ENCODE measurements around the gene DDX42.

DDX42 gene

GRCh38 chr17:63751806-63752205 is 22.2 kb upstream of the DDX42 start:
- H3K4me3 ChIP-seq (ENCODE audit: low read depth, low read length) = no peak overlapping the region
- DNase-seq (ENCODE audit: low read depth) = no peak
- TF ChIP-seq, protein P1, sequence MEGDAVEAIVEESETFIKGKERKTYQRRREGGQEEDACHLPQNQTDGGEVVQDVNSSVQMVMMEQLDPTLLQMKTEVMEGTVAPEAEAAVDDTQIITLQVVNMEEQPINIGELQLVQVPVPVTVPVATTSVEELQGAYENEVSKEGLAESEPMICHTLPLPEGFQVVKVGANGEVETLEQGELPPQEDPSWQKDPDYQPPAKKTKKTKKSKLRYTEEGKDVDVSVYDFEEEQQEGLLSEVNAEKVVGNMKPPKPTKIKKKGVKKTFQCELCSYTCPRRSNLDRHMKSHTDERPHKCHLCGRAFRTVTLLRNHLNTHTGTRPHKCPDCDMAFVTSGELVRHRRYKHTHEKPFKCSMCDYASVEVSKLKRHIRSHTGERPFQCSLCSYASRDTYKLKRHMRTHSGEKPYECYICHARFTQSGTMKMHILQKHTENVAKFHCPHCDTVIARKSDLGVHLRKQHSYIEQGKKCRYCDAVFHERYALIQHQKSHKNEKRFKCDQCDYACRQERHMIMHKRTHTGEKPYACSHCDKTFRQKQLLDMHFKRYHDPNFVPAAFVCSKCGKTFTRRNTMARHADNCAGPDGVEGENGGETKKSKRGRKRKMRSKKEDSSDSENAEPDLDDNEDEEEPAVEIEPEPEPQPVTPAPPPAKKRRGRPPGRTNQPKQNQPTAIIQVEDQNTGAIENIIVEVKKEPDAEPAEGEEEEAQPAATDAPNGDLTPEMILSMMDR (IDR thresholded peaks at IDR 0.05; ENCODE audit: control insufficient read depth, extremely low read depth, insufficient read depth) = no peak

DNA sequence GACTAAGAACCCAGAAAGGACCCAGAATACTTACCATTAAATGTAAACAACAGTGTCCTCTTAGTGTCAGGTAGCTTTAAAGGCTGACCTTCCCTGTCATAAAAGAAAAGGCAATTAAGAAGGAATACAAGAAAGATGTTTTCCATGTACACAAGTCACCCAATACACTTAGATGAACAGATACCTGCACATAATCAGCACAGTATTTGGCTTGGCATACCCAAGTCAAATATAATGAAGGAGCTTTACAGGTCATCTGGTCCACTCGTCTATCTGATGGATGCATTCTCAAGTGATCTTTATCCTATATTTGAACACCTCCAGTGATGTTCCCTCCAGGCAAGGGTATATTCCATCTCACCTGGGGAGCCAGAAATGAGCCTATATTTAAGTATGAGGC is 21.3 kb upstream of the DDX42 start:
- TF ChIP-seq, protein P1 (IDR thresholded peaks at IDR 0.05; ENCODE audit: control insufficient read depth, extremely low read depth, insufficient read depth) = no peak
- H3K4me3 ChIP-seq (ENCODE audit: low read depth, low read length) = no peak overlapping the region
- peak; percentile 81 for DNase-seq (ENCODE audit: low read depth)

- TF ChIP-seq, protein P1 (IDR thresholded peaks at IDR 0.05; ENCODE audit: control insufficient read depth, extremely low read depth, insufficient read depth) = no peak
- no peak for DNase-seq (ENCODE audit: low read depth)
- H3K4me3 ChIP-seq (ENCODE audit: low read depth, low read length) = no peak overlapping the region
Measured at GRCh38 chr17:63753215-63753614, 20.8 kb upstream of the DDX42 start.

DNA sequence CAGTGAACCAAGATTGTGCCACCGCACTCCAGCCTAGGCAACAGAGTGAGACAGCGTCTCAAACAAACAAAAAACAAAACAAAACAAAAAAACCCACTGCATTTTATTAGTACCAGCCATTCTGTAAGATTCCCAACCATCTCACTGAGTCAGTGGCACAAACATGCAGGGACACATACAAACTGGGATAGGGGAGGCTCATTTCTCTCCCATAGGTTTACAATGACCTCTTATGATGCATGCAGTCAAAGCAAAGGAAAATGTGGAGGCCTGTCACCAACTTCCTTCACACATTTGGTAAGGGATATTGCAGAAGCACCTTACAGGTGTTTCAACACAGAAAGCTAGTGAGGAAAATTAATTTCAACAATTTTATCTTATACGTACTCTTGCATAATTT is 19.9 kb upstream of the DDX42 start:
- DNase-seq (ENCODE audit: low read depth) = no peak
- TF ChIP-seq, protein P1 (IDR thresholded peaks at IDR 0.05; ENCODE audit: control insufficient read depth, extremely low read depth, insufficient read depth) = no peak
- H3K4me3 ChIP-seq (ENCODE audit: low read depth, low read length) = no peak overlapping the region

- TF ChIP-seq, protein P1 (IDR thresholded peaks at IDR 0.05; ENCODE audit: control insufficient read depth, extremely low read depth, insufficient read depth) = no peak
- no peak overlapping the region for H3K4me3 ChIP-seq (ENCODE audit: low read depth, low read length)
- DNase-seq (ENCODE audit: low read depth) = no peak
Measured at GRCh38 chr17:63758428-63758827, 15.5 kb upstream of the DDX42 start.

DNA sequence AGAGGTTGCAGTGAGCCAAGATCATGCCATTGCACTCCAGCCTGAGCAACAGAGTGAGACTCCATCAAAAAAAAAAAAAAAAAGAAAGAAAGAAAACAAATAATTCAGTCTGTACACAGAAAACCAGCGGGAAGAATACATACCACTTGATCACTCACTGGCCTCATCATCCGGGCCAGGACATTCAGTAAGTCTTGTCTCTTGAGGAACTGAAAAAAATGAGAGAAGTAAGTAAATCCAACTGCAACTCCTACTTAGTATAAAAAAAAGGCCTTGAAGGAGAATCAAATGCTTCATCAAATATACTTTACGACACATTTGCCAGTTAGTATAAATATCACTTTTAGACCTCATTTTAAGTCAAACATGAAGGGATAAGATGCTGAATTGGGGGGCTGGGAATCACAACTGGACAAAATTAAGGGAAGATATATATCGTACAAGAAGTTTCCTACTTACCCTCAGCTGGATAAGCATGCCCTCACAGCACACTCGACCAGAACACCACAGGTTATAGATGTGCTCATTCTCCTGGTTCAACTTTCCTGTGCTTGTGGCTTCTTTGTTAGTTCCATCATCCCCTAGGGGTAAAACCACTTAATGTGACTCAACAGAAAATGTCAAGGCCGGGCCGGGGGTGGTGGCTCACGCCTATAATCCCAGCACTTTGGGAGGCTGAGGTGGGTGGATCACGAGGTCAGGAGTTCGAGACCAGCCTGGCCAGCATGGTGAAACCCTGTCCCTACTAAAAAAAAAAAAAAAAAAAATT is 13.0 kb upstream of the DDX42 start:
- TF ChIP-seq, protein P1 (IDR thresholded peaks at IDR 0.05; ENCODE audit: control insufficient read depth, extremely low read depth, insufficient read depth) = no peak
- DNase-seq (ENCODE audit: low read depth) = no peak
- no peak overlapping the region for H3K4me3 ChIP-seq (ENCODE audit: low read depth, low read length)
